Measurements from ENCODE around the gene HOXD12.

Gene HOXD12

GRCh38 chr2:176093898-176094249 lies 5.7 kb upstream of the HOXD12 start:
- no peak for DNase-seq

- DNase-seq, result no peak
Measured at GRCh38 chr2:176094349-176094748, 5.2 kb upstream of the HOXD12 start.

GRCh38 chr2:176095421-176095820 lies 4.2 kb upstream of the HOXD12 start:
- DNase-seq, result no peak

GRCh38 chr2:176096243-176096985 lies 3.2 kb upstream of the HOXD12 start:
- DNase-seq, result no peak

GRCh38 chr2:176096986-176097819 lies 2.4 kb upstream of the HOXD12 start:
- DNase-seq, result peak; percentile 35

GRCh38 chr2:176097820-176098365 lies 1.7 kb upstream of the HOXD12 start:
- no peak for DNase-seq

GRCh38 chr2:176098366-176099158 lies 1.0 kb upstream of the HOXD12 start:
- no peak for DNase-seq

GRCh38 chr2:176099159-176099727 lies 352 bp upstream of the HOXD12 start:
- no peak for DNase-seq

GRCh38 chr2:176100547-176101140 lies 1.0 kb downstream of the HOXD12 start:
- DNase-seq, result no peak

GRCh38 chr2:176101216-176101830 lies 1.7 kb downstream of the HOXD12 start:
- no peak for DNase-seq

- DNase-seq, result no peak
Measured at GRCh38 chr2:176101842-176102241, 2.2 kb downstream of the HOXD12 start.

- DNase-seq, result no peak
Measured at GRCh38 chr2:176102309-176102866, 2.8 kb downstream of the HOXD12 start.

GRCh38 chr2:176103194-176103593 lies 3.6 kb downstream of the HOXD12 start:
- no peak for DNase-seq

- no peak for DNase-seq
Measured at GRCh38 chr2:176103742-176104315, 4.2 kb downstream of the HOXD12 start.

GRCh38 chr2:176104316-176105077 lies 4.9 kb downstream of the HOXD12 start:
- DNase-seq, result no peak

- DNase-seq, result no peak
Measured at GRCh38 chr2:176105078-176105729, 5.6 kb downstream of the HOXD12 start.

- no peak for DNase-seq
Measured at GRCh38 chr2:176105730-176106580, 6.4 kb downstream of the HOXD12 start.

GRCh38 chr2:176106581-176107539 lies 7.3 kb downstream of the HOXD12 start, which contains the start of gene HOXD11:
Gene HOXD11, plus strand, starts transcription at chr2:176107280. Its CDS starts 76 bp downstream, at chr2:176107356.
- no peak for DNase-seq
